ENCODE results near the gene STOML2.

DNA sequence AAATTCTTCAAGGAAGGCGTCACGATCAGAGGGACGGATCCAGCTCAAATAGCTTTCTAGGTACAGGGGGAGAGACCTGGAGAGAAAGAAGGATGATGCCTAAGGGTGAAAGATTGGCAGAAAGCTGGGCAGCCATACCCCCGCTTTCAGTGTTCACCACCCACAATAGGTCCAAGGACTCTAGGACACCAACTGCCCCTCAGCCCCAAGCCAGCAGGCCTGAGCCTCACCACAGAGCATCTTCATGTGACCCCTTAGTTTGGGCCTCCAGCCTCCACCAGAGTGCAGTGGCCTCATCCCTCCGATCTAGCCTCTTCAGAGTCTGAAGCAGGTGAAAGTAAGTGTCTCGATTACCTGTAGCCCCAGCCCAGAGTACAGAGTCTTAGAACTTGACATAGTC is 28.8 kb downstream of the STOML2 start:
- TF ChIP-seq EZH2 (IDR thresholded peaks at IDR 0.05; ENCODE audit: borderline replicate concordance, insufficient read depth, low read depth, low read length, poor library complexity, severe bottlenecking), result no peak
- TF ChIP-seq, protein P1, sequence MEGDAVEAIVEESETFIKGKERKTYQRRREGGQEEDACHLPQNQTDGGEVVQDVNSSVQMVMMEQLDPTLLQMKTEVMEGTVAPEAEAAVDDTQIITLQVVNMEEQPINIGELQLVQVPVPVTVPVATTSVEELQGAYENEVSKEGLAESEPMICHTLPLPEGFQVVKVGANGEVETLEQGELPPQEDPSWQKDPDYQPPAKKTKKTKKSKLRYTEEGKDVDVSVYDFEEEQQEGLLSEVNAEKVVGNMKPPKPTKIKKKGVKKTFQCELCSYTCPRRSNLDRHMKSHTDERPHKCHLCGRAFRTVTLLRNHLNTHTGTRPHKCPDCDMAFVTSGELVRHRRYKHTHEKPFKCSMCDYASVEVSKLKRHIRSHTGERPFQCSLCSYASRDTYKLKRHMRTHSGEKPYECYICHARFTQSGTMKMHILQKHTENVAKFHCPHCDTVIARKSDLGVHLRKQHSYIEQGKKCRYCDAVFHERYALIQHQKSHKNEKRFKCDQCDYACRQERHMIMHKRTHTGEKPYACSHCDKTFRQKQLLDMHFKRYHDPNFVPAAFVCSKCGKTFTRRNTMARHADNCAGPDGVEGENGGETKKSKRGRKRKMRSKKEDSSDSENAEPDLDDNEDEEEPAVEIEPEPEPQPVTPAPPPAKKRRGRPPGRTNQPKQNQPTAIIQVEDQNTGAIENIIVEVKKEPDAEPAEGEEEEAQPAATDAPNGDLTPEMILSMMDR (IDR thresholded peaks at IDR 0.05), result no peak
